22Rv1 (cell line): ENCODE results near the gene TRMT10A.

Source experiments
- CTCF ChIP-seq: fragments of 450-650 bp; IDR thresholded peaks from 2 replicates; pipeline ENCODE4 v1.5.1; 2017; ENCODE audit warnings: mild to moderate bottlenecking
- ZFX ChIP-seq: fragments of 450-650 bp; IDR thresholded peaks from 2 replicates; pipeline ENCODE4 v1.6.1; 2017; ENCODE audit warnings: antibody characterized with exemption, borderline replicate concordance

DNA sequence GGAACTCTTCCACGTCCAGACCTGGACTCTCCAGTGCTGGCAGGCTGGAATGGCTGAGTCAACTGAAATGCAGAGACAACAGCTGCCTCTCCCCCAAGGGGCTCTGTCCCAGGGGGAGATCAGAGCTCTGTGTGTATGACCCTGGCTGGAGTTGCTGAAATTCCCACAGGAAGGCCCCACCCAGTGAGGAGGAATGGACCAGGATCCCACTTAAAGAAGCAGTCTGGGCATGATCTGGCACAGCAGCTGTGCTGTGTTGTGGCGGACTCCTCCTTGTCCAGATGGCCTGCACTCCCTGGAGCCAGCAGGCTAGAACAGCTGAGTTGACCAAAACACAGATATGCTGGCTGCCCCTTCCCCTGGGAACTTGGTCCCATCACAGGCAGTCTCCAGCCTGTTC, 27.6 kb downstream of the TRMT10A start:
- TF ChIP-seq CTCF (no peak), ZFX (no peak)
